Measurements from ENCODE around the gene ANGPTL4. TPM values are rescaled to one million over a fixed set of nuclear protein-coding genes. Genes with fewer than 3 reads are reported as not detected.
A peak's percentile ranks its signal among the peaks of the same experiment; 100 is the strongest.

Gene ANGPTL4
- total and polyA plus RNA-seq, 2 of the 13 experiments (the other 11 are each of a cell fraction or from before 2014, with no cell fraction given), result 0.80 to 21.7 TPM

DNA sequence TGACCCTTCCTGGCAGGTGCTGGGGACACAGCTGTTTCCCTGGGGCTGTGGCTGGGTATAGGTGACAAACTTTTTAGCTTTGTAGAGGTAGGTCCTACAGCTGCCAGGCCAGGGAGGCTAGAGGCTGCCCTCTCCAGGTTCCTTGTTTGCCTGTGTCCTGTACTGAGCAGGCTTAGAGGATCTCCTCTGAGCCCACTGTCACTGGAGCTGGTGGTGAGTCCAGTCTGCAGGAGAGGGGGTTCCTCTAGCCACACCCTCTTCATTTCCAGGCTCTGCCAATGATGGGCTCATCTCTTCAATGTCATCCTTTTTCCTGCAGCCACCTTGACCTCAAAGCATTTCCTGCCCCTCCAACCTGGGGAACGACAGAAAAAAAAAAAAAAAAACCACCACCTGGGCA, 13.6 kb downstream of the ANGPTL4 start:
- BruUV-seq (replicated peaks), result no TSS peak
- intact Hi-C loops (cut with micrococcal nuclease; ENCODE audit: unreplicated experiment) (no loop called here), in situ Hi-C loops (cut with HindIII; ENCODE audit: extremely low pct_ligation_motif_present, low pct_unique_long_range_greater_than_20kb) (no loop called here)
- CTCF ChIA-PET (ENCODE audit: low intra/inter-chr PET ratio, low total read pairs), result no interaction called here
- H2AFZ ChIP-seq (ENCODE audit: low read length), result no peak overlapping the region
- no peaks in the 10 kb centered on the region for H4K20me1 ChIP-seq (ENCODE audit: insufficient read depth, low read length)
- peak overlapping the region; percentile 46 for H3K27ac ChIP-seq (ENCODE audit: extremely low read length, insufficient read depth, low read length)
- POLR2A ChIA-PET, result interaction anchor here (0.9 to 4.6 kb wide), 5 partner anchors 9 to 22 kb away, joined by 3 to 41 read pairs (median 4); partner anchors contain the start of genes ANGPTL4 and RAB11B
- no peaks in the 10 kb centered on the region for H3K27me3 ChIP-seq (ENCODE audit: control insufficient read depth in 1 of 2, insufficient read depth in 2 of 2, low read length in 2 of 2)
- WGBS (ENCODE audit: low lambda C conversion rate), result 57% methylated on average over 1 of the region's 1 CpG
- ATAC-seq (peak; percentile 7; the same call in 1 of the 3 replicates), DNase-seq (ENCODE audit: low spot score) (no peak), FAIRE-seq (no peak)
- H3K4me2 ChIP-seq (ENCODE audit: low read depth, low read length), result no peak overlapping the region
- no peak overlapping the region for H3K9ac ChIP-seq (ENCODE audit: insufficient read depth, low read depth, low read length)
- H3K79me2 ChIP-seq (ENCODE audit: insufficient read depth, low read length), result no peaks in the 10 kb centered on the region
- peaks cover 62% of the 10 kb centered on the region for H3K4me1 ChIP-seq (ENCODE audit: insufficient read depth, low read length)
- no peaks in the 10 kb centered on the region; a peak in 2 of 5 replicates for H3K36me3 ChIP-seq (replicated peaks in 1 of 2; ENCODE audit: control insufficient read depth in 1 of 2, insufficient read depth in 2 of 2, low read length in 2 of 2)
- no peaks in the 10 kb centered on the region for H3K9me3 ChIP-seq (ENCODE audit: low read length)
- no peak overlapping the region for H3K4me3 ChIP-seq (replicated peaks in 1 of 3; ENCODE audit: insufficient read depth in 1 of 3, low read depth in 2 of 3, low read length in 3 of 3)
- TF ChIP-seq MEIS2 (CRISPR knock-in tag; IDR thresholded peaks at IDR 0.05) (no peak), SPEN (CRISPR knock-in tag; IDR thresholded peaks at IDR 0.05; ENCODE audit: low read depth) (no peak), ZNF839 (CRISPR knock-in tag; IDR thresholded peaks at IDR 0.05; ENCODE audit: borderline replicate concordance) (no peak), ZNF547 (CRISPR knock-in tag; IDR thresholded peaks at IDR 0.05) (no peak), ZNF256 (CRISPR knock-in tag; conservative IDR thresholded peaks at IDR 0.05) (no peak), ISX (CRISPR knock-in tag; conservative IDR thresholded peaks at IDR 0.05) (no peak), ZNF746 (CRISPR knock-in tag; IDR thresholded peaks at IDR 0.05) (no peak)
- TF ChIP-seq, protein P1, sequence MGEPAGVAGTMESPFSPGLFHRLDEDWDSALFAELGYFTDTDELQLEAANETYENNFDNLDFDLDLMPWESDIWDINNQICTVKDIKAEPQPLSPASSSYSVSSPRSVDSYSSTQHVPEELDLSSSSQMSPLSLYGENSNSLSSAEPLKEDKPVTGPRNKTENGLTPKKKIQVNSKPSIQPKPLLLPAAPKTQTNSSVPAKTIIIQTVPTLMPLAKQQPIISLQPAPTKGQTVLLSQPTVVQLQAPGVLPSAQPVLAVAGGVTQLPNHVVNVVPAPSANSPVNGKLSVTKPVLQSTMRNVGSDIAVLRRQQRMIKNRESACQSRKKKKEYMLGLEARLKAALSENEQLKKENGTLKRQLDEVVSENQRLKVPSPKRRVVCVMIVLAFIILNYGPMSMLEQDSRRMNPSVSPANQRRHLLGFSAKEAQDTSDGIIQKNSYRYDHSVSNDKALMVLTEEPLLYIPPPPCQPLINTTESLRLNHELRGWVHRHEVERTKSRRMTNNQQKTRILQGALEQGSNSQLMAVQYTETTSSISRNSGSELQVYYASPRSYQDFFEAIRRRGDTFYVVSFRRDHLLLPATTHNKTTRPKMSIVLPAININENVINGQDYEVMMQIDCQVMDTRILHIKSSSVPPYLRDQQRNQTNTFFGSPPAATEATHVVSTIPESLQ (CRISPR knock-in tag; conservative IDR thresholded peaks at IDR 0.05), result no peak
- TF ChIP-seq, protein P2, sequence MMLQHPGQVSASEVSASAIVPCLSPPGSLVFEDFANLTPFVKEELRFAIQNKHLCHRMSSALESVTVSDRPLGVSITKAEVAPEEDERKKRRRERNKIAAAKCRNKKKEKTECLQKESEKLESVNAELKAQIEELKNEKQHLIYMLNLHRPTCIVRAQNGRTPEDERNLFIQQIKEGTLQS (CRISPR knock-in tag; IDR thresholded peaks at IDR 0.05), result no peak
- TF ChIP-seq, protein P3, sequence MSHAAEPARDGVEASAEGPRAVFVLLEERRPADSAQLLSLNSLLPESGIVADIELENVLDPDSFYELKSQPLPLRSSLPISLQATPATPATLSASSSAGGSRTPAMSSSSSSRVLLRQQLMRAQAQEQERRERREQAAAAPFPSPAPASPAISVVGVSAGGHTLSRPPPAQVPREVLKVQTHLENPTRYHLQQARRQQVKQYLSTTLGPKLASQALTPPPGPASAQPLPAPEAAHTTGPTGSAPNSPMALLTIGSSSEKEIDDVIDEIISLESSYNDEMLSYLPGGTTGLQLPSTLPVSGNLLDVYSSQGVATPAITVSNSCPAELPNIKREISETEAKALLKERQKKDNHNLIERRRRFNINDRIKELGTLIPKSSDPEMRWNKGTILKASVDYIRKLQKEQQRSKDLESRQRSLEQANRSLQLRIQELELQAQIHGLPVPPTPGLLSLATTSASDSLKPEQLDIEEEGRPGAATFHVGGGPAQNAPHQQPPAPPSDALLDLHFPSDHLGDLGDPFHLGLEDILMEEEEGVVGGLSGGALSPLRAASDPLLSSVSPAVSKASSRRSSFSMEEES (CRISPR knock-in tag; IDR thresholded peaks at IDR 0.05), result no peak
- TF ChIP-seq, protein P4, sequence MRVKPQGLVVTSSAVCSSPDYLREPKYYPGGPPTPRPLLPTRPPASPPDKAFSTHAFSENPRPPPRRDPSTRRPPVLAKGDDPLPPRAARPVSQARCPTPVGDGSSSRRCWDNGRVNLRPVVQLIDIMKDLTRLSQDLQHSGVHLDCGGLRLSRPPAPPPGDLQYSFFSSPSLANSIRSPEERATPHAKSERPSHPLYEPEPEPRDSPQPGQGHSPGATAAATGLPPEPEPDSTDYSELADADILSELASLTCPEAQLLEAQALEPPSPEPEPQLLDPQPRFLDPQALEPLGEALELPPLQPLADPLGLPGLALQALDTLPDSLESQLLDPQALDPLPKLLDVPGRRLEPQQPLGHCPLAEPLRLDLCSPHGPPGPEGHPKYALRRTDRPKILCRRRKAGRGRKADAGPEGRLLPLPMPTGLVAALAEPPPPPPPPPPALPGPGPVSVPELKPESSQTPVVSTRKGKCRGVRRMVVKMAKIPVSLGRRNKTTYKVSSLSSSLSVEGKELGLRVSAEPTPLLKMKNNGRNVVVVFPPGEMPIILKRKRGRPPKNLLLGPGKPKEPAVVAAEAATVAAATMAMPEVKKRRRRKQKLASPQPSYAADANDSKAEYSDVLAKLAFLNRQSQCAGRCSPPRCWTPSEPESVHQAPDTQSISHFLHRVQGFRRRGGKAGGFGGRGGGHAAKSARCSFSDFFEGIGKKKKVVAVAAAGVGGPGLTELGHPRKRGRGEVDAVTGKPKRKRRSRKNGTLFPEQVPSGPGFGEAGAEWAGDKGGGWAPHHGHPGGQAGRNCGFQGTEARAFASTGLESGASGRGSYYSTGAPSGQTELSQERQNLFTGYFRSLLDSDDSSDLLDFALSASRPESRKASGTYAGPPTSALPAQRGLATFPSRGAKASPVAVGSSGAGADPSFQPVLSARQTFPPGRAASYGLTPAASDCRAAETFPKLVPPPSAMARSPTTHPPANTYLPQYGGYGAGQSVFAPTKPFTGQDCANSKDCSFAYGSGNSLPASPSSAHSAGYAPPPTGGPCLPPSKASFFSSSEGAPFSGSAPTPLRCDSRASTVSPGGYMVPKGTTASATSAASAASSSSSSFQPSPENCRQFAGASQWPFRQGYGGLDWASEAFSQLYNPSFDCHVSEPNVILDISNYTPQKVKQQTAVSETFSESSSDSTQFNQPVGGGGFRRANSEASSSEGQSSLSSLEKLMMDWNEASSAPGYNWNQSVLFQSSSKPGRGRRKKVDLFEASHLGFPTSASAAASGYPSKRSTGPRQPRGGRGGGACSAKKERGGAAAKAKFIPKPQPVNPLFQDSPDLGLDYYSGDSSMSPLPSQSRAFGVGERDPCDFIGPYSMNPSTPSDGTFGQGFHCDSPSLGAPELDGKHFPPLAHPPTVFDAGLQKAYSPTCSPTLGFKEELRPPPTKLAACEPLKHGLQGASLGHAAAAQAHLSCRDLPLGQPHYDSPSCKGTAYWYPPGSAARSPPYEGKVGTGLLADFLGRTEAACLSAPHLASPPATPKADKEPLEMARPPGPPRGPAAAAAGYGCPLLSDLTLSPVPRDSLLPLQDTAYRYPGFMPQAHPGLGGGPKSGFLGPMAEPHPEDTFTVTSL (CRISPR knock-in tag; IDR thresholded peaks at IDR 0.05; ENCODE audit: borderline replicate concordance), result no peak
- TF ChIP-seq, protein P5, sequence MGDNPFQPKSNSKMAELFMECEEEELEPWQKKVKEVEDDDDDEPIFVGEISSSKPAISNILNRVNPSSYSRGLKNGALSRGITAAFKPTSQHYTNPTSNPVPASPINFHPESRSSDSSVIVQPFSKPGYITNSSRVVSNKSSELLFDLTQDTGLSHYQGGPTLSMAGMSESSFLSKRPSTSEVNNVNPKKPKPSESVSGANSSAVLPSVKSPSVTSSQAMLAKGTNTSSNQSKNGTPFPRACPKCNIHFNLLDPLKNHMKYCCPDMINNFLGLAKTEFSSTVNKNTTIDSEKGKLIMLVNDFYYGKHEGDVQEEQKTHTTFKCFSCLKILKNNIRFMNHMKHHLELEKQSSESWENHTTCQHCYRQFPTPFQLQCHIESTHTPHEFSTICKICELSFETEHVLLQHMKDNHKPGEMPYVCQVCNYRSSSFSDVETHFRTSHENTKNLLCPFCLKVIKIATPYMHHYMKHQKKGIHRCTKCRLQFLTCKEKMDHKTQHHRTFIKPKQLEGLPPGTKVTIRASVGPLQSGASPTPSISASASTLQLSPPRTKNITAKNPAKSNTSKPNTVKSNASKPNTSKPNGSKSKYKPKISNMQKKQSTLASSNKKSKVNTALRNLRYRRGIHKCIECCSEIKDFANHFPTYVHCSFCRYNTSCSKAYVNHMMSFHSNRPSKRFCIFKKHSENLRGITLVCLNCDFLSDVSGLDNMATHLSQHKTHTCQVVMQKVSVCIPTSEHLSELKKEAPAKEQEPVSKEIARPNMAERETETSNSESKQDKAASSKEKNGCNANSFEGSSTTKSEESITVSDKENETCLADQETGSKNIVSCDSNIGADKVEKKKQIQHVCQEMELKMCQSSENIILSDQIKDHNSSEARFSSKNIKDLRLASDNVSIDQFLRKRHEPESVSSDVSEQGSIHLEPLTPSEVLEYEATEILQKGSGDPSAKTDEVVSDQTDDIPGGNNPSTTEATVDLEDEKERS (CRISPR knock-in tag; IDR thresholded peaks at IDR 0.05), result no peak
